MG63 (cell line): ENCODE results near the gene RAG2. TPM values are rescaled to one million over a fixed set of nuclear protein-coding genes. Genes with fewer than 3 reads are reported as not detected.
"Not testable (repeated sequence)": the region's sequence is repeated elsewhere in the genome, so short reads cannot be mapped to it uniquely, and the experiment has no call there.

Experiments
- DNase-seq: peaks from one replicate; pipeline ENCODE4 v3.0.0-alpha.2; 2020
- H3K27me3 ChIP-seq: fragments of 250-450 bp; sonication (Bioruptor Pico); 2 replicates; pipeline ENCODE4 v1.5.1; 2020; ENCODE audit warnings: mild to moderate bottlenecking, moderate library complexity
- H3K36me3 ChIP-seq: fragments of 250-450 bp; sonication (Bioruptor Pico); 2 replicates; pipeline ENCODE4 v1.5.1; 2020; ENCODE audit warnings: mild to moderate bottlenecking, moderate library complexity
- H3K4me3 ChIP-seq: fragments of 250-450 bp; sonication (Bioruptor Pico); 2 replicates; pipeline ENCODE4 v1.5.1; 2020; ENCODE audit warnings: mild to moderate bottlenecking, moderate library complexity
- H3K9me3 ChIP-seq: fragments of 250-450 bp; sonication (Bioruptor Pico); 2 replicates; pipeline ENCODE4 v1.5.1; 2020; ENCODE audit warnings: mild to moderate bottlenecking, moderate library complexity
- total RNA-seq: library from RNA; depleted of rRNA; stranded (reverse); fragments of >200 nt; shearing (Covaris generic); gene quantifications from 2 replicates; pipeline ENCODE4 v1.2.3, GENCODE V29; 2014; ENCODE audit warnings: low replicate concordance; rRNA removed

RAG2 gene
- total RNA-seq, 1 experiment from 2014 or later, result not detected

DNA sequence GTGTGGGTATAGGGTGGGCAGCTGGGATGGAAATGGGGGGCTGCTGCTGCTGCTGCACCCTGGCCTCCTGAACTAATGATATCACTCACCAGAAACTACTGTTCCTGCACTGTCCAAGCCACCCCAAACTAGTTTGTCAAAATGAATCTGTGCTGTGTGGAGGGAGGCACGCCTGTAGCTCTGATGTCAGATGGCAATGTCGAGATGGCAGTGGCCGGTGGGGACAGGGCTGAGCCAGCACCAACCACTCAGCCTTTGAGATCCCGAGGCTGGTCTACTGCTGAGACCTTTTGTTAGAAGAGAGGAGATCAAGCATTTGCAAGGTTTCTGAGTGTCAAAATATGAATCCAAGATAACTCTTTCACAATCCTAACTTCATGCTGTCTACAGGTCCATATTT, 28.9 kb downstream of the RAG2 start:
- H3K27me3 ChIP-seq, result peaks cover 72% of the 10 kb centered on the region
- DNase-seq, result no peak
- no peaks in the 10 kb centered on the region for H3K9me3 ChIP-seq
- no peaks in the 10 kb centered on the region for H3K36me3 ChIP-seq
- no peak overlapping the region for H3K4me3 ChIP-seq

- DNase-seq, result no peak
- Histone ChIP-seq H3K9me3 (no peaks in the 10 kb centered on the region), H3K36me3 (no peaks in the 10 kb centered on the region), H3K27me3 (peaks cover 68% of the 10 kb centered on the region), H3K4me3 (no peak within 1 kb of the TSS)
Measured at GRCh38 chr11:36567694-36568093, 30.3 kb downstream of the RAG2 start, which contains the start of gene RAG1. Gene RAG1, plus strand, starts transcription at chr11:36568007. Its CDS starts 5,298 bp downstream, at chr11:36573305.

- H3K36me3 ChIP-seq, result no peaks in the 10 kb centered on the region
- no peak for DNase-seq
- no peaks in the 10 kb centered on the region for H3K9me3 ChIP-seq
- no peak overlapping the region for H3K4me3 ChIP-seq
- peaks cover 57% of the 10 kb centered on the region for H3K27me3 ChIP-seq
Measured at GRCh38 chr11:36566407-36567053, 31.5 kb downstream of the RAG2 start.

- DNase-seq, result no peak
- Histone ChIP-seq H3K27me3 (peaks cover 44% of the 10 kb centered on the region), H3K9me3 (no peaks in the 10 kb centered on the region), H3K36me3 (no peaks in the 10 kb centered on the region), H3K4me3 (no peak overlapping the region)
Measured at GRCh38 chr11:36565031-36565610, 32.9 kb downstream of the RAG2 start.

DNA sequence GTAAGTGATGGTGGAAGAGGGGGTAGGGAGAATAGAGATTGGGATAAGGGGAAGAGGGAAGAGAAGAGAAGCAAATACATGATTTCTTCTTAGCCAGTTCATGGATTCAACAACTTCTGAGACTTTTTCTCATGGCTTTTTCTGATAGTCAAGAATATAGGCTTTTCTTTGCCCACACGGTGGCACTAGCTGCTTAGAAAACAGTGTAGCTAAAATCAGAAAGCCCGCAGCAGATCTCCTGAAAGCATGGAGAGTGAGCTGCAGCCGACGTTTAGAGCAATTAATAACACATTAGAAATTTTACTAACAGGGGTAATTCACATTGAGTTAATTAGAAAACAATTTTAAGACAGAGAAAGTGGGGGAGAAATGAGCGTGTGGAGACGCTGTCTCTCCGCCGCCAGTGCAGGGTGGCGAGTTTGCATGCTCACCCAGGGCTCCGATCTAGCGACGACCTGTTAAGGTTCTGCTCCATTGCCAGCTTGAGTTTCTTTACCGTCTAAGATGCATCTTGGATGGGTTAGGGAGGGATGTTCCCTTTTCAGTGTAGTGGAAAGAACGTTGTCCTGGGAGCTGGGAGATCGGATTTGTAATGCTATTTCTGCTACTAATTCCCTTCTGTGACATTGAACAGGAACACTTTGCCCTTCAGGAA, 33.5 kb downstream of the RAG2 start:
- Histone ChIP-seq H3K36me3 (no peaks in the 10 kb centered on the region), H3K9me3 (no peaks in the 10 kb centered on the region), H3K4me3 (no peak overlapping the region), H3K27me3 (peaks cover 43% of the 10 kb centered on the region)
- DNase-seq, result peak; percentile 10

DNA sequence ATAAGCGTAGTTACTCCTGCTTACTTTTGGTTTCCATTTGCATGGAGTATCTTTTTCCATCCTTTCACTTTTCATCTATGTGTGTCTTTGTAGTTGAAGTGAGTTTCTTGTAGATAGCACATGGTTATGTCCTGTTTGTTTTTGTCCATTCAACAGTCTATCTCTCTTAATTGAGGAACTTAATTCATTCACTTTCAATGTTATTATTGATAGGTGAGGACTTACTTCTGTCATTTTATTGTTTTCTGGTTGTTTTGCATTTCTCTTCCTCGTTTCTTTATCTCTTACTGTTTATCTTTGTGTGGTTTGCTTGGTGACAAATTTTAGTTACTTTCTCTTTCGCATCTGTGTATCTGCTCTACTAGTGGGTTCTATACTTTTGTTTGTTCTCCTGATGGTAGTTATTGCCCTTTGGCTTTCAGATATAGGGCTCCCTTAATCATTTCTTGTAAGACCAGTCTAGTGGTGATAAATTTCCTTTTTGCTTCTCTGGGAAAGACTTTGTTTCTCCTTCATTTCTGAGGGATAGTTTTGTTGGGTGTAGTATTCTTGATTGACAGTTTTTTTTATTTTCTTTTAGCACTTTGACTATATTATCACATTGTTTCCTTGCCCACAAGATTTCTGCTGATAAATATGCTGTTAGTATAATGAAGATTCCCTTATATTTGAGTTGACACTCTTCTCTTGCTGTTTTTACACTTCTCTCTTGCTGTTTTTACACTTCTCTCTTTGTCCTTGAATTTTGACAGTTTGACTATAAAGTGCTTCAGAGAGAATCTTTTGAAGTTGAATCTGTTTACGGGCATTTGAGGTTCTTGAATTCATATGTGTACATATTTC, 39.2 kb downstream of the RAG2 start:
- no peak overlapping the region for H3K4me3 ChIP-seq
- H3K36me3 ChIP-seq, result no peaks in the 10 kb centered on the region
- peaks cover 18% of the 10 kb centered on the region for H3K27me3 ChIP-seq
- no peaks in the 10 kb centered on the region for H3K9me3 ChIP-seq
- no peak for DNase-seq

DNA sequence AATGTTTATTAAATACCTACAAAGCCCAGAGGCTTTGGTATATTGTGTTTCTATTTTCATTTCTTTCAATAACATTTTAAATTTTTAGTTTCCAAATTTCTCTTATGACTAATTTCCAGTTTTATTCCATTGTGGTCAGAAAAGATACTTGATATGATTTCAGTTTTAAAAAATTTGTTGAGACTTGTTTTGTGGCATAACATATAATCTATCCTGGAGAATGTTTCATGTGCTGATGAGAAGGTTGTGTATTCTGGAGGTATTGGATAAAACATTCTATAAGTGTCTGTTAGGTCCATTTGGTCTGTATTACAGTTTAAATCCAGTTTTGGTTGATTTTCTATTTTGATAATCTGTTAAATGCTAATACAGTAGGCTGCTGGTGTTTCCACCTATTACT, 40.0 kb downstream of the RAG2 start:
- Histone ChIP-seq H3K4me3 (no peak overlapping the region), H3K27me3 (peaks cover 14% of the 10 kb centered on the region), H3K9me3 (no peaks in the 10 kb centered on the region), H3K36me3 (no peaks in the 10 kb centered on the region)
- no peak for DNase-seq

DNA sequence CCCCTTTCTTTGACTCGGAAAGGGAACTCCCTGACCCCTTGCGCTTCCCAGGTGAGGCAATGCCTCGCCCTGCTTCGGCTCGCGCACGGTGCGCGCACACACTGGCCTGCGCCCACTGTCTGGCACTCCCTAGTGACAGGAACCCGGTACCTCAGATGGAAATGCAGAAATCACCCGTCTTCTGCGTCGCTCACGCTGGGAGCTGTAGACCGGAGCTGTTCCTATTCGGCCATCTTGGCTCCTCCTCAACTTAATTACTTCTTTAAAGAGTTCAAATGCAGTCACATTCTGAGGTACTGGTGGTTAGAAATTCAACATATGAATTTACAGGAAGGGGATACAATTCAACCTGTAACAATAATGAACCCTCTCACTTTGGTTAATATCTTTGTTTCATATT, 40.6 kb downstream of the RAG2 start:
- peaks cover 14% of the 10 kb centered on the region for H3K27me3 ChIP-seq
- H3K9me3 ChIP-seq, H3K4me3 ChIP-seq, H3K36me3 ChIP-seq, DNase-seq: not testable (repeated sequence)

DNA sequence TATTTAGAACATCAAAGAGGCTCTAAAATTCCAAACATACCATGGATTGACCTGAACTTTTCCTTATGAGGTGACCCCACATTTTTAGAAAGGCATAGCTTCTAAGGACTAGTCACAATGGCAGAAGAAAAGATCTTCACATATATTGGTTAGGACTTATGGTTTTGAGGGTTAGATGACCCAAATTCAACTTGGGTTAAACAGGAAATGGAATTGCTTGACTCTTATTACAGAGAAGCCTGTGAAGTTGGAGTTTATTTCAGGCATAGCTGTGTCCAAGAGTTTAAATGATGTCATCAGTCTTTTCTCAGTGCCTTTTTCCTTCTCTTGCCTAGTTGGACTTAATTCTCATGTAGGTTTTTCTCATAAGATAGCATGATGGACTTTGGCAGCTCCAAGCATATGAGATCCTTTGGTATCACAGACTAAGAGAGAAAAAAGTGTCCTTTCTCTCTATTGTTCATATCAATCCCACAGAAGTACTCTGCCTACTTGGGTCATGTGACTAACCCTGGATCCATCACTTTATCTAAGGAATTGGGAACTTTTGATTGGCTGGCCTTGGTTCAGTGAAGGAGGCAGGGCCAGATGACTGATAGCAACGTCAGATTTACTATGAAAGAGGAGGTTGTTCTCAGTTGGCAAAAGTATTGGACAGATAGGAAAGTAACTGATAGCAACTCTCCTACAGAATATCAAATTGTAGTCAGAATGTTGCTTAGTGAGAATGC, 47.5 kb downstream of the RAG2 start:
- DNase-seq, result no peak
- Histone ChIP-seq H3K36me3 (no peaks in the 10 kb centered on the region), H3K9me3 (no peaks in the 10 kb centered on the region)

More for the DNA sequence above, 47.5 kb downstream of the RAG2 start:
- Histone ChIP-seq H3K4me3 (no peak overlapping the region), H3K27me3 (peaks cover 18% of the 10 kb centered on the region)

Other genes with a start within 250 kb of the RAG2 start
- 6.1 and 6.7 TPM in 2 replicates for gene TRAF6, start 88.0 kb downstream of the RAG2 start, total RNA-seq
- 0.10 TPM in 1 of 2 replicates, not detected in the other for gene RAG1, start 30.2 kb downstream of the RAG2 start, total RNA-seq
- gene IFTAP, start 3.7 kb downstream of the RAG2 start, total RNA-seq, result 20.3 and 39.3 TPM in 2 replicates